ENCODE data around the gene VMAC.

Gene VMAC

GRCh38 chr19:5926641-5927440 is 22.2 kb downstream of the VMAC start:
- FAIRE-seq (no peak), DNase-seq (ENCODE audit: extremely low spot score, insufficient read length, low read depth) (no peak)

GRCh38 chr19:5927441-5927821 is 22.8 kb downstream of the VMAC start:
- FAIRE-seq (peak; percentile 38), DNase-seq (ENCODE audit: extremely low spot score, insufficient read length, low read depth) (peak; percentile 43)

DNA sequence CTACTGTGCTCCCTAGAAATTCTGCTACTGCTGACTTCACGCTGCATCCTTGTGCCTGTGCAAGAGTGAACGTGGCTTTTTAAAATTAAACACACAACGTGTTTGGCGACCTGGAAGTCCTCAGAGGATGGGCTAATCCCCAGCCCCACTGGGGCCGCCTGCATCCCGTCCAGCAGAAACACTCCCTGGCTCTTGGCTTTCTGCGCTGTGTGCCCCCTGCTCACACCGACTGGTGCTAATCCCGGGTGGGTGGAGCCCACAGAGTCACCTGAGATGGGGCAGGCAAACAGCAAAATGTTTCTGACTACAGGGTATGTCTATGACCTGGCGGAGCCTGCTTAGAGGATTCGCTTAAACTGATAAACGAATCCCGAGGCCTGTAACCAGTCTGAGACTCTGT is 24.5 kb downstream of the VMAC start:
- DNase-seq (ENCODE audit: extremely low spot score, insufficient read length, low read depth) (no peak), FAIRE-seq (no peak)

GRCh38 chr19:5929625-5930024 is 25.0 kb downstream of the VMAC start:
- DNase-seq (ENCODE audit: extremely low spot score, insufficient read length, low read depth) (no peak), FAIRE-seq (no peak)

GRCh38 chr19:5931251-5931650 is 26.6 kb downstream of the VMAC start:
- FAIRE-seq (no peak), DNase-seq (ENCODE audit: extremely low spot score, insufficient read length, low read depth) (no peak)

- FAIRE-seq (no peak), DNase-seq (ENCODE audit: extremely low spot score, insufficient read length, low read depth) (no peak)
Observed at GRCh38 chr19:5932146-5932545, 27.5 kb downstream of the VMAC start.

DNA sequence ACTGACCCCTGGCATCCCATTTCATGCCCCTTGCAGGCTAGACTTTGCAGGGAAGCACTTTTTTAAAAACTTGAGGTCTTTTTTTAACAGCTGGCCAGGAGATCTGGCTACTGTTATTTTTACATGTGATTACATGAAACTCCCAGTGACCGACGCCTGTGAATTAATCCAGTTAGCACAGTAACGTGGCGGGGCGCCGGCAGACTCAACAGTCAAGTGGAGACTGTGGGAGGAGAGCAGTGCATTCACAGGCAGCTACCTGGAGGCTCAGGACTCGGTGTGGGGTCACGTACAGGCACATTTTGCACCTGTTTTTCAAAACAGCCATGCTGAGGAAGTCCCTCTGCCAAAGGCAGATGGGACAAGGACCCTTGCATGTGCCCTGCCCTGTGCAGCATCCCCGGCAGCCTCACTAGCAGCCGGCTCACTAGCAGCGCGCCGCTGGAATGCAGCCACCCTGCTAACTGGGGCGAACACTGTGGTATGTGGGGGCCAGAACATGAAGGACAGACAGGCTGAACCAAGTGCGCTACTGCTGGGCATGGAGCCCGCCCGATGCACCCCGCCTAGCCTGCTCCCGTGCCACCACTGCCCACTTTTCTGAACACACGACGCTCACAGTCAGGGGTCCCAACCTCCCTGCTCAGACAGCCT is 28.1 kb downstream of the VMAC start:
- DNase-seq (ENCODE audit: extremely low spot score, insufficient read length, low read depth) (no peak), FAIRE-seq (no peak)

GRCh38 chr19:5933391-5934068 is 28.9 kb downstream of the VMAC start:
- DNase-seq (ENCODE audit: extremely low spot score, insufficient read length, low read depth) (no peak), FAIRE-seq (no peak)

- no peak for DNase-seq (ENCODE audit: extremely low spot score, insufficient read length, low read depth)
Observed at GRCh38 chr19:5934069-5934401, 29.4 kb downstream of the VMAC start.

GRCh38 chr19:5934774-5935472 is 30.3 kb downstream of the VMAC start:
- FAIRE-seq = no peak
- DNase-seq (ENCODE audit: extremely low spot score, insufficient read length, low read depth) = no peak

More at GRCh38 chr19:5934069-5934401, 29.4 kb downstream of the VMAC start:
- FAIRE-seq = no peak

GRCh38 chr19:5935473-5936291 is 31.0 kb downstream of the VMAC start:
- DNase-seq (ENCODE audit: extremely low spot score, insufficient read length, low read depth) (no peak), FAIRE-seq (no peak)

DNA sequence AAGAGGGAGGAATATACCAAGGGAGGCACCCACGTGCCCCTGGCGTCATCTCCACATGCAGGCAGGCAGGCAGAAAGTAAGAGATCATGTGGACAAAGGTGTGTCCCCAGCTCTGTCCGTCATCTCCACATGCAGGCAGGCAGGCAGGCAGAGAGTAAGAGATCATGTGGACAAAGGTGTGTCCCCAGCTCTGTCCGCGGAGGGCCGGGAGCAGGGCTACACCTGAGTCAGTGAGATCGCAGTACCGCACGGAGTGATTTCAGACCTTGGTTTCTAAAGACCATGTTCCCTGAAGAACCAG is 31.6 kb downstream of the VMAC start:
- FAIRE-seq = no peak
- DNase-seq (ENCODE audit: extremely low spot score, insufficient read length, low read depth) = no peak

- DNase-seq (ENCODE audit: extremely low spot score, insufficient read length, low read depth) = no peak
- no peak for FAIRE-seq
Observed at GRCh38 chr19:5937550-5937949, 32.9 kb downstream of the VMAC start.

DNA sequence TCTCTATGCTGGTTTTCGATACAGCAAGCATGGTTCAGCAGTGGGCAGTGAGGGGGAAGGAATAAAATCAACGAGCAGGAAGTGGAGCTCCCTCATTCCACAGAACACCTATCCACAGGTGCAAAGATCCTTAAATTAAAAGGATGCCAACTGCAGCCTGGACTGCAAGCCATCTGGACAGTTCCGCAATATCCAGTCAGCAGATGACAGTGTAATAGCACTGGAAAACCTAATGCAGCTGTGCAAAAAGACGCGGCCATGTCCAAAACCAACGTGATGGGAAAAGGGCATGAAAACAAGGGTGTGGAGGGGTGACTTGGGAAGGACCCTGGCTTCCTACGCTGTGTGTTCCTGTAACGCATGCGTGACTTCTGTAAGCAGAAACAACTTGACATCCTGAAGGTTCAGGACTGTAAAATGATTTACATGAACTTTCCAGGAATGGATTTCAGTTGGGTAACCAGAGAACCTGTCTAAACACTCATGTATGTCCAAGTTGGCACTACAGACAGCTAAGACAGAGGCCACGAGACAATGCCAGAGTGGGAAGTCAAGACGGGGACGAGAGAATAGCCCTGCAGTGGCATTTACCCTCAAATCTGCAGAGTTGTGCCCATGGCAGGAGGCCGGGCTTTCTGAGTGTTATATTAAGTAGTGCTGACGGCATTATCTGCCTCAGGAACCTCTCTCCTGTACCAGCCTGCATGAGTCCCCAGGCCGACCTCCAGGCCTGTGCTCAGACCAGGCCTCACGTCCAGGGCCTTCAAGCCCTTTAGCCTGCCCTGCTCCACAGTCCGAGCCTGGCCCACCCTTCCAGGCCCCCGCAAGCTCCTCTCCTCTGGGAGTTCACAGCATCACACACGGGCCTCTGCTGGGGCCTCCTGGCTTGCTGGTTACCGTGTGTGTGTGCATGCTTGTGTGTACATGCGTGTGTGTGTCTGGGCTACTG is 35.9 kb downstream of the VMAC start:
- DNase-seq (ENCODE audit: extremely low spot score, insufficient read length, low read depth) (no peak), FAIRE-seq (no peak)

- no peak for DNase-seq (ENCODE audit: extremely low spot score, insufficient read length, low read depth)
- FAIRE-seq = no peak
Observed at GRCh38 chr19:5941673-5942072, 37.0 kb downstream of the VMAC start.

DNA sequence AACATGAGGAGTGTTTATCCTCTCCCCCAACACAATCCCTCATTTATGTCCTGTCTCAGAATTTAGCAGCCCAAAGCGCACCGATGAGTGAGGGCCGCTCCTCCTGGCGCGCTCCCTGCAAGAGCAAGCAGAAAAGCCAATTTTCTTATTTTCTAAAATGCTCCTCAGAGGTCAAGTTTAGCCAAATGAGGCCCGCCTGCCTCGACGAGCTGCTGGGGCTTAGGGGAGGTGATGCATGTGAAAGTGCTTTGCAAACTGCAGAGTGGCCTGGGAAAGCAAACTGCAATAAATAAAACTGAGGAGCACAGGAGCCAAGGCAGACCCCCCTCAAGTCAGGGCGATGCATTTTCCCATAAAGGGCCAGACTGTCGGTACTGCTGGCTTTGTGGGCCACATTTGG is 38.4 kb downstream of the VMAC start:
- no peak for DNase-seq (ENCODE audit: extremely low spot score, insufficient read length, low read depth)
- FAIRE-seq = no peak

DNA sequence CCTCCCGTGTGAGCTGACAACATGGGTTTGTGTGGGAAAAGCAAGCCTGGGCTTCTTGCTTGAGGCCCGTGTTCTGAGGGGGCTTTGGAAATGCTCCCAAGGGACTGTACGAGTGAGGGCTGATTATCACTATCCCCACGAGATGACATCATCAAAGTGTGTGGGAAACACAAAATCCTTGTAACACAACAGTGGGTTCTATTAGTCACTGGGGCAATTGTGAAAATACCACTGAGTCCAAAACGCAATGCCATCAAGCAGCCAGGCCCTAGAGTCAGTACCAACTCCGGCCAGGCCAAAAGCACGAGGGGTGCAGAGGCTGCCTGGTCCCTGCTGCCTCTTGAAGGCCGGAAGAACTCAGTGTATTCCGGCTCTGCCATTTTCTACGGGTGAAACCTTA is 39.0 kb downstream of the VMAC start:
- FAIRE-seq (no peak), DNase-seq (ENCODE audit: extremely low spot score, insufficient read length, low read depth) (no peak)

DNA sequence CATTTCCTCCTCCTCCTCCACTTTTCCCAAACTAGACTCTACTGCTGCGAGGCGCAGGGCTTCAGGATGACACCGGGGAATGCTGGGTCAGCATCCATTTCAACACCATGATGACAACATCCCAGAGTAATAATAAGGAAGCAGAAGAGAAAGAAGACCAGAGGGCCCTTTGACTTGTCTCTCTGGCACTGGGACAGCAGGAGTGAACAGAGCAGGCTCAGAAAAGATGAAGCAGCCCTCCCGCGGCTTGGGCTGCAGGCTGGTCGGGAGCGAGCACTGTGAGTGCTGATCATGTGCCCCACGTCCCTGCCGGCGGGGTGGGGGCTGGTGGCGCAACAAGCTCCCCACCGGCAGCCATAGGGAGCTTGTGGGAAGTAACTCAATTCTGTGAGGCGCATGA is 42.8 kb downstream of the VMAC start:
- DNase-seq (ENCODE audit: extremely low spot score, insufficient read length, low read depth) (no peak), FAIRE-seq (no peak)

All from GM18507 (cell line).